GM23338 (cell line): Measurements from ENCODE around the gene RPAP2. TPM values are rescaled to one million over a fixed set of nuclear protein-coding genes. Genes with fewer than 3 reads are reported as not detected.
A peak's percentile ranks its signal among the peaks of the same experiment; 100 is the strongest.

Experiments used
- ATAC-seq: fragments of 200-7000 bp; cut with Tn5 transposase; 3 replicates; pipeline ENCODE4 v1.9.1; 2020
- DNase-seq: peaks from one replicate; pipeline ENCODE4 v3.0.0-alpha.2; 2015; ENCODE audit warnings: low spot score
- H2AFZ ChIP-seq: fragments of 200-600 bp; sonication (generic); 2 replicates; pipeline ENCODE4 v1.8.0; 2016; ENCODE audit warnings: antibody characterized with exemption, mild to moderate bottlenecking, moderate library complexity
- H3F3A ChIP-seq: fragments of 200-600 bp; sonication (generic); replicated peaks from 2 replicates; pipeline ENCODE4 v1.8.0; 2017; ENCODE audit warnings: antibody characterized with exemption, mixed run types, low read depth
- H3K27ac ChIP-seq: fragments of 200-600 bp; sonication (generic); 2 replicates; pipeline ENCODE4 v1.6.1; 2016; ENCODE audit warnings: low read depth
- H3K27me3 ChIP-seq: fragments of 200-600 bp; sonication (generic); 2 replicates; pipeline ENCODE4 v1.8.0; 2016; ENCODE audit warnings: mild to moderate bottlenecking, mixed run types, moderate library complexity; ENCODE audit not compliant: insufficient read depth
- H3K36me3 ChIP-seq: fragments of 200-600 bp; sonication (generic); 2 replicates; pipeline ENCODE4 v1.8.0; 2016; ENCODE audit warnings: mild to moderate bottlenecking; ENCODE audit not compliant: insufficient read depth
- H3K4me1 ChIP-seq: fragments of 200-600 bp; sonication (generic); 2 replicates; pipeline ENCODE4 v1.8.0; 2016; ENCODE audit warnings: mild to moderate bottlenecking, moderate library complexity; ENCODE audit not compliant: insufficient read depth
- H3K4me2 ChIP-seq: fragments of 200-600 bp; sonication (generic); 2 replicates; pipeline ENCODE4 v1.7.1; 2017; ENCODE audit warnings: mixed run types
- H3K4me3 ChIP-seq: fragments of 200-600 bp; sonication (generic); 2 replicates; pipeline ENCODE4 v1.6.1; 2016; ENCODE audit warnings: mixed run types
- H3K79me2 ChIP-seq: fragments of 200-600 bp; sonication (generic); replicated peaks from 2 replicates; pipeline ENCODE4 v1.8.0; 2017; ENCODE audit warnings: mild to moderate bottlenecking; ENCODE audit not compliant: insufficient read depth
- H3K9me2 ChIP-seq: fragments of 200-600 bp; sonication (generic); 2 replicates; pipeline ENCODE4 v1.8.0; 2017; ENCODE audit not compliant: insufficient read depth
- H4K20me1 ChIP-seq: fragments of 200-600 bp; sonication (generic); replicated peaks from 2 replicates; pipeline ENCODE4 v1.8.0; 2017; ENCODE audit warnings: mild to moderate bottlenecking; ENCODE audit not compliant: insufficient read depth
- H3K27ac Mint-ChIP-seq: 2 replicates; pipeline ENCODE4 v1.8.0; 2020; ENCODE audit warnings: inconsistent platforms, mild to moderate bottlenecking, moderate library complexity, mixed read lengths
- H3K27me3 Mint-ChIP-seq: 3 replicates; pipeline ENCODE4 v1.8.0; 2022; ENCODE audit warnings: low read depth, mild to moderate bottlenecking, moderate library complexity, mixed read lengths, inconsistent platforms; ENCODE audit not compliant: insufficient read depth, poor library complexity
- H3K36me3 Mint-ChIP-seq: 3 replicates; pipeline ENCODE4 v1.8.0; 2021; ENCODE audit warnings: low read depth, mild to moderate bottlenecking, inconsistent platforms, moderate library complexity, mixed read lengths
- H3K4me1 Mint-ChIP-seq: 3 replicates; pipeline ENCODE4 v1.8.0; 2020; ENCODE audit warnings: mild to moderate bottlenecking, inconsistent platforms, mixed read lengths
- H3K4me3 Mint-ChIP-seq: 3 replicates; pipeline ENCODE4 v1.8.0; 2021; ENCODE audit warnings: moderate library complexity, mild to moderate bottlenecking, inconsistent platforms, mixed read lengths
- H3K9me3 Mint-ChIP-seq: 3 replicates; pipeline ENCODE4 v1.8.0; 2020; ENCODE audit warnings: moderate library complexity, mild to moderate bottlenecking, inconsistent platforms, mixed read lengths
- CREB1 ChIP-seq: fragments of 250-450 bp; sonication (Bioruptor Pico); IDR thresholded peaks from 2 replicates; pipeline ENCODE4 v1.5.0; 2020; ENCODE audit warnings: low read depth, mild to moderate bottlenecking, moderate library complexity
- CTCF ChIP-seq, 2 experiments: fragments of 200-600 bp in 1 of 2; sonication (generic) in 1 of 2; conservative IDR thresholded peaks; 2 replicates each; pipeline versions ENCODE4 v1.5.1 to v1.6.1; 2016 to 2017; ENCODE audit warnings: antibody characterized with exemption in 2 of 2, low read depth in 2 of 2, mild to moderate bottlenecking in 2 of 2, moderate library complexity in 1 of 2
- EZH2 ChIP-seq: fragments of 200-600 bp; sonication (generic); IDR thresholded peaks from one replicate; pipeline ENCODE4 v1.8.0; 2017; ENCODE audit warnings: antibody characterized with exemption, mild to moderate bottlenecking, low read depth; ENCODE audit not compliant: unreplicated experiment
- EZH2phosphoT487 ChIP-seq: fragments of 200-600 bp; sonication (generic); IDR thresholded peaks from one replicate; pipeline ENCODE4 v1.8.1; 2018; ENCODE audit warnings: antibody characterized with exemption; ENCODE audit not compliant: unreplicated experiment
- JUNB ChIP-seq: IDR thresholded peaks from one replicate; pipeline ENCODE4 v1.6.1; 2016; ENCODE audit warnings: antibody characterized with exemption; ENCODE audit not compliant: unreplicated experiment
- NANOG ChIP-seq: IDR thresholded peaks from 2 replicates; pipeline ENCODE4 v1.6.1; 2016; ENCODE audit warnings: antibody characterized with exemption, borderline replicate concordance
- POLR2AphosphoS5 ChIP-seq: IDR thresholded peaks from 2 replicates; pipeline ENCODE4 v1.6.1; 2016; ENCODE audit warnings: antibody characterized with exemption, low read depth
- REST ChIP-seq: IDR thresholded peaks from one replicate; pipeline ENCODE4 v1.6.1; 2018; ENCODE audit warnings: antibody characterized with exemption; ENCODE audit not compliant: unreplicated experiment
- STAT1 ChIP-seq: IDR thresholded peaks from one replicate; pipeline ENCODE4 v1.6.1; 2016; ENCODE audit warnings: antibody characterized with exemption; ENCODE audit not compliant: unreplicated experiment
- ZNF114 ChIP-seq: fragments of 250-450 bp; sonication (Bioruptor Pico); IDR thresholded peaks from 2 replicates; pipeline ENCODE4 v1.5.0; 2020; ENCODE audit warnings: mild to moderate bottlenecking, moderate library complexity
- ZNF331 ChIP-seq: fragments of 250-450 bp; sonication (Bioruptor Pico); IDR thresholded peaks from 2 replicates; pipeline ENCODE4 v1.5.0; 2020; ENCODE audit warnings: low read depth, mild to moderate bottlenecking, moderate library complexity
- ZNF462 ChIP-seq: fragments of 250-450 bp; sonication (Bioruptor Pico); IDR thresholded peaks from 2 replicates; pipeline ENCODE4 v1.5.0; 2020; ENCODE audit warnings: mild to moderate bottlenecking, moderate library complexity
- polyA plus RNA-seq: library from polyadenylated mRNA; unstranded; fragments of >200 nt; fragmentation: Nextera tagmentation; extraction: Ambion mirVana; gene quantifications from 2 replicates; pipeline ENCODE4 v1.2.1, GENCODE V29; 2016
- total RNA-seq: library from RNA; depleted of rRNA; stranded (reverse); fragments of >200 nt; shearing (Covaris generic); gene quantifications from 2 replicates; pipeline ENCODE4 v1.2.3, GENCODE V29; 2014
- TF ChIP-seq, protein P1 (sequence below): IDR thresholded peaks from 2 replicates; pipeline ENCODE4 v1.6.1; 2016; ENCODE audit warnings: antibody characterized with exemption

RPAP2 gene
- total and polyA plus RNA-seq, 2 experiments from 2014 or later, result 26.6 to 30.4 TPM

DNA sequence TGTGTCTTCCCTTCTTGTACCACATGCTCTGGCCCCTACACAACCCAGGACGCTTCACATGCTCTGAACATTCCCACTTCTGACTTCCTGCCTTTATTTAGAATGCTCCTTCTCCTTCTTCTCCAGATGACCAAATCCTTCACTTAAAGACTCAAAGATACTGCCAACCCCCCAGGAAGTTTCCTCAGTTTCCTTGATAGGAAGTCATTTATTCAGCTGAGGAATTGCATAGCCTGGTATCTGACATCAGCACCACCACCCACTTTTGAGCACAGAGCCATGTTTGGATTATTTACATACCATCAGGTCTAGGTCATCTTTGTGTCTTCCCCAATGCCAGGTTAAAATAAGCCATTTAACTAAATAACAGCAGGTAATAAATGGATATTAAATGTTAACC, 145.5 kb downstream of the RPAP2 start:
- Mint-ChIP-seq H3K27me3 (peaks cover 6% of the 10 kb centered on the region), H3K36me3 (no peaks in the 10 kb centered on the region)
- no peak overlapping the region for H3K27ac ChIP-seq

More for the DNA sequence above, 145.5 kb downstream of the RPAP2 start:
- Histone ChIP-seq H3F3A (no peaks in the 10 kb centered on the region), H3K79me2 (no peaks in the 10 kb centered on the region), H2AFZ (0 out of 2 replicates have a peak overlapping the region, but pooled peaks have one; percentile 52), H3K4me3 (no peak overlapping the region), H3K9me2 (no peaks in the 10 kb centered on the region), H4K20me1 (no peaks in the 10 kb centered on the region), H3K27me3 (no peaks in the 10 kb centered on the region), H3K4me1 (peaks cover 3% of the 10 kb centered on the region; the same call in 1 of the 2 replicates), H3K36me3 (no peaks in the 10 kb centered on the region; the same call in 1 of the 2 replicates), H3K4me2 (no peak overlapping the region)
- DNase-seq (no peak), ATAC-seq (no peak)
- Mint-ChIP-seq H3K4me3 (no peak overlapping the region), H3K9me3 (no peaks in the 10 kb centered on the region), H3K27ac (no peak overlapping the region), H3K4me1 (peaks cover 21% of the 10 kb centered on the region)
- TF ChIP-seq EZH2 (no peak), ZNF462 (CRISPR knock-in tag) (no peak), CTCF (conservative IDR thresholded peaks at IDR 0.05; ENCODE audit: low read depth in 2 of 2) (no peak), ZNF331 (CRISPR knock-in tag) (no peak), JUNB (no peak), STAT1 (no peak), ZNF114 (CRISPR knock-in tag) (no peak), NANOG (no peak), REST (no peak), POLR2AphosphoS5 (no peak), CREB1 (CRISPR knock-in tag) (no peak), EZH2phosphoT487 (no peak)
- TF ChIP-seq, protein P1, sequence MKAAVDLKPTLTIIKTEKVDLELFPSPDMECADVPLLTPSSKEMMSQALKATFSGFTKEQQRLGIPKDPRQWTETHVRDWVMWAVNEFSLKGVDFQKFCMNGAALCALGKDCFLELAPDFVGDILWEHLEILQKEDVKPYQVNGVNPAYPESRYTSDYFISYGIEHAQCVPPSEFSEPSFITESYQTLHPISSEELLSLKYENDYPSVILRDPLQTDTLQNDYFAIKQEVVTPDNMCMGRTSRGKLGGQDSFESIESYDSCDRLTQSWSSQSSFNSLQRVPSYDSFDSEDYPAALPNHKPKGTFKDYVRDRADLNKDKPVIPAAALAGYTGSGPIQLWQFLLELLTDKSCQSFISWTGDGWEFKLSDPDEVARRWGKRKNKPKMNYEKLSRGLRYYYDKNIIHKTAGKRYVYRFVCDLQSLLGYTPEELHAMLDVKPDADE, result no peak
